ENCODE measurements around the gene MT1A. TPM values are rescaled to one million over a fixed set of nuclear protein-coding genes. Genes with fewer than 3 reads are reported as not detected.
A peak's percentile ranks its signal among the peaks of the same experiment; 100 is the strongest.

The MT1A gene
- total RNA-seq, 1 donor from 2014 or later, result 4.7 TPM

GRCh38 chr16:56604966-56605365 lies 33.5 kb upstream of the MT1A start:
- TF ChIP-seq CTCF (IDR thresholded peaks at IDR 0.05), result no peak
- no peaks in the 10 kb centered on the region for H3K9me3 ChIP-seq
- intact Hi-C loops (cut with DNase I), result no loop called here
- H3K4me3 ChIP-seq, result no peak overlapping the region
- H3K27me3 ChIP-seq (ENCODE audit: low read depth), result no peaks in the 10 kb centered on the region
- H3K27ac ChIP-seq, result peak overlapping the region; percentile 96
- H3K4me1 ChIP-seq, result peaks cover 34% of the 10 kb centered on the region
- no peaks in the 10 kb centered on the region for H3K36me3 ChIP-seq
- DNase-seq, result no peak
- no peak for ATAC-seq

GRCh38 chr16:56605475-56605874 lies 33.0 kb upstream of the MT1A start:
- intact Hi-C loops (cut with DNase I), result no loop called here

GRCh38 chr16:56606071-56606475 lies 32.4 kb upstream of the MT1A start:
- intact Hi-C loops (cut with DNase I), result no loop called here
- ATAC-seq (no peak), DNase-seq (no peak)
- peaks cover 45% of the 10 kb centered on the region for H3K4me1 ChIP-seq
- no peaks in the 10 kb centered on the region for H3K27me3 ChIP-seq (ENCODE audit: low read depth)
- H3K9me3 ChIP-seq, result no peaks in the 10 kb centered on the region
- TF ChIP-seq CTCF (IDR thresholded peaks at IDR 0.05), result no peak
- H3K4me3 ChIP-seq, result no peak overlapping the region
- peak overlapping the region; percentile 96 for H3K27ac ChIP-seq
- no peaks in the 10 kb centered on the region for H3K36me3 ChIP-seq

More at GRCh38 chr16:56605475-56605874, 33.0 kb upstream of the MT1A start:
- Histone ChIP-seq H3K36me3 (no peaks in the 10 kb centered on the region), H3K4me1 (peaks cover 39% of the 10 kb centered on the region), H3K4me3 (no peak overlapping the region), H3K27ac (peak overlapping the region; percentile 96), H3K27me3 (ENCODE audit: low read depth) (no peaks in the 10 kb centered on the region), H3K9me3 (no peaks in the 10 kb centered on the region)
- TF ChIP-seq CTCF (IDR thresholded peaks at IDR 0.05), result no peak
- no peak for DNase-seq
- no peak for ATAC-seq

- Histone ChIP-seq H3K27ac (peak overlapping the region; percentile 96), H3K4me3 (peak overlapping the region; percentile 12), H3K27me3 (ENCODE audit: low read depth) (no peaks in the 10 kb centered on the region), H3K36me3 (no peaks in the 10 kb centered on the region), H3K4me1 (peaks cover 51% of the 10 kb centered on the region), H3K9me3 (no peaks in the 10 kb centered on the region)
- intact Hi-C loops (cut with DNase I), result no loop called here
- no peak for TF ChIP-seq CTCF (IDR thresholded peaks at IDR 0.05)
- DNase-seq, result no peak
- peak in 1 of 2 donors; percentile 0 for ATAC-seq
These were observed 31.9 kb upstream of the MT1A start for GRCh38 chr16:56606476-56607108.

- intact Hi-C loops (cut with DNase I), result no loop called here
These were observed 31.3 kb upstream of the MT1A start for GRCh38 chr16:56607109-56607618.

More at GRCh38 chr16:56607109-56607618, 31.3 kb upstream of the MT1A start:
- peak overlapping the region; percentile 72 for H3K4me3 ChIP-seq
- peaks cover 55% of the 10 kb centered on the region for H3K4me1 ChIP-seq
- H3K27me3 ChIP-seq (ENCODE audit: low read depth), result no peaks in the 10 kb centered on the region
- peak; percentile 56 for ATAC-seq
- no peak for TF ChIP-seq CTCF (IDR thresholded peaks at IDR 0.05)
- H3K9me3 ChIP-seq, result no peaks in the 10 kb centered on the region
- H3K36me3 ChIP-seq, result no peaks in the 10 kb centered on the region
- peak overlapping the region; percentile 96 for H3K27ac ChIP-seq
- peak; percentile 81 for DNase-seq
